ENCODE measurements around the gene PPP1R15B. TPM values are rescaled to one million over a fixed set of nuclear protein-coding genes. Genes with fewer than 3 reads are reported as not detected.

The PPP1R15B gene
- total RNA-seq, 2 donors from 2014 or later = 50.8 to 79.6 TPM

DNA sequence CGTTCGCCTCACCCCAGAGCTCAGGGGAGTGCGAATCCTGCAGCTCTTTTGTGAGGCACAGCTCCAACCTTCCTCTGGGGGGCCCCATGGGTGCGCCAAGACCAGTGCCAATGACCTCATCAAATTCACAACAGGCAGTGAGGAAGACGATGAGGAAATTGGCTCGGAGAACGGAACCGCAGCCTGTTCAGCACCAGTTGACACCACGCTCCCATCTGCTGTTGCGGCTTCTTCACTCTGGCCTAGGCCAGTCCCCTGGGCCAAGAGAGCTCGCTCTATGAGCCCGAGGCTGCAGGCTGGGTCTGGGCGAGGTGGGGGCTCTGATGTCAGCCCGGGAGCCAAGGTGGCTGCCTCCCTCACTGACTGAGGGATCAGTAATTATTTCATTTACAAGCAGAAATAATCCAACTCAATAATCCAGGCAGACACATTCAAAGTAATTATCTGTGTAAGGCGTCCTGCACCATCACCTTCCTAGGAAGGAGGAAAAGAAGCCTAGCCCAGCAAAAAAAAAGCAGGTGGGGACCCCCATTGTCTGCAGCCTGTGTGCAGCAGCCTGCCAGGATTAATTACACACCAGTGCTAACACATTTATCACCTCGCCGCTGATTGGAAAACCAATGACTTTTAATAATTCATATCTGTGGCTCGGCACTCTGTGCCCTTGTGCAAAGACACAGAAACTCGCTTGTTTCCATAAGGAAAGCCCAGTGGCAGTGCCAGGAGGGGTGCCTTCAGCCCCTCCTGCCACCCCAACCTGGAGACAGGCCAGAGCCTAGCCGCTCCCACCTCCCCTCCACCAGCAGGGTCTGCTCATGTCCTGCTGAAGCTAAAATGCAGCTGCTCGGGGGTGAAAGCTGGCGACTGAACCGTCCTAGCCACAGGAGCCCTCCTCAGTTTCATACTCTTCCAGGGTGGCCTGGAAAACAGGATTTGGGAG lies 53.8 kb downstream of the PPP1R15B start:
- H3K4me3 ChIP-seq = no peak overlapping the region
- H3K4me1 ChIP-seq = no peaks in the 10 kb centered on the region
- DNase-seq = no peak
- intact Hi-C loops (cut with DNase I) = no loop called here
- H3K27me3 ChIP-seq = no peaks in the 10 kb centered on the region
- no peaks in the 10 kb centered on the region for H3K9me3 ChIP-seq
- TF ChIP-seq, protein P1, sequence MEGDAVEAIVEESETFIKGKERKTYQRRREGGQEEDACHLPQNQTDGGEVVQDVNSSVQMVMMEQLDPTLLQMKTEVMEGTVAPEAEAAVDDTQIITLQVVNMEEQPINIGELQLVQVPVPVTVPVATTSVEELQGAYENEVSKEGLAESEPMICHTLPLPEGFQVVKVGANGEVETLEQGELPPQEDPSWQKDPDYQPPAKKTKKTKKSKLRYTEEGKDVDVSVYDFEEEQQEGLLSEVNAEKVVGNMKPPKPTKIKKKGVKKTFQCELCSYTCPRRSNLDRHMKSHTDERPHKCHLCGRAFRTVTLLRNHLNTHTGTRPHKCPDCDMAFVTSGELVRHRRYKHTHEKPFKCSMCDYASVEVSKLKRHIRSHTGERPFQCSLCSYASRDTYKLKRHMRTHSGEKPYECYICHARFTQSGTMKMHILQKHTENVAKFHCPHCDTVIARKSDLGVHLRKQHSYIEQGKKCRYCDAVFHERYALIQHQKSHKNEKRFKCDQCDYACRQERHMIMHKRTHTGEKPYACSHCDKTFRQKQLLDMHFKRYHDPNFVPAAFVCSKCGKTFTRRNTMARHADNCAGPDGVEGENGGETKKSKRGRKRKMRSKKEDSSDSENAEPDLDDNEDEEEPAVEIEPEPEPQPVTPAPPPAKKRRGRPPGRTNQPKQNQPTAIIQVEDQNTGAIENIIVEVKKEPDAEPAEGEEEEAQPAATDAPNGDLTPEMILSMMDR (IDR thresholded peaks at IDR 0.05) = no peak
- no peaks in the 10 kb centered on the region for H3K36me3 ChIP-seq
- H3K27ac ChIP-seq = no peak overlapping the region
- no peak overlapping the region for H3K9ac ChIP-seq (ENCODE audit: low read depth in 2 of 2, low read length in 2 of 2)

DNA sequence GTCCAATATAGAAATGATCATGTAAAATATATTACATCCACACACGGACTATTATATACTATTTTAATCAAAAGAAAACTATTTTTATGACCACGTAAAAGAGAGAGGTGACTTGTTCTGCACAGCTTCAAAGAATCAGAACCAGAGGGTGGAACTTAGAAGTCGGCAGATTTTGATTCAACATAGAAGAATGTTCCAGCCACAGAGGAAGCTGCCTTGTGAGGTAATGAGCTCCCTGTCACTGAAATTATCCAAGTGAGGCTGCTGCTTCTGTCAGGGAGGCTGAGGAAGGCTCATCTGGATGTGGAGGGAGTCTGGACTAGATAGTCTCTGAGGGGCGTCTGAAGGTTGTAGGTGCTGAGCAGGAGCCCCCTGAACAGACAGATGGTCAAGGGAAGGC lies 54.6 kb downstream of the PPP1R15B start:
- DNase-seq = no peak
- no peaks in the 10 kb centered on the region for H3K36me3 ChIP-seq
- TF ChIP-seq, protein P1 (IDR thresholded peaks at IDR 0.05) = no peak
- intact Hi-C loops (cut with DNase I) = no loop called here
- no peak overlapping the region for H3K27ac ChIP-seq
- H3K4me3 ChIP-seq = no peak overlapping the region
- no peaks in the 10 kb centered on the region for H3K27me3 ChIP-seq
- H3K4me1 ChIP-seq = no peaks in the 10 kb centered on the region
- no peaks in the 10 kb centered on the region for H3K9me3 ChIP-seq
- H3K9ac ChIP-seq (ENCODE audit: low read depth in 2 of 2, low read length in 2 of 2) = no peak overlapping the region

DNA sequence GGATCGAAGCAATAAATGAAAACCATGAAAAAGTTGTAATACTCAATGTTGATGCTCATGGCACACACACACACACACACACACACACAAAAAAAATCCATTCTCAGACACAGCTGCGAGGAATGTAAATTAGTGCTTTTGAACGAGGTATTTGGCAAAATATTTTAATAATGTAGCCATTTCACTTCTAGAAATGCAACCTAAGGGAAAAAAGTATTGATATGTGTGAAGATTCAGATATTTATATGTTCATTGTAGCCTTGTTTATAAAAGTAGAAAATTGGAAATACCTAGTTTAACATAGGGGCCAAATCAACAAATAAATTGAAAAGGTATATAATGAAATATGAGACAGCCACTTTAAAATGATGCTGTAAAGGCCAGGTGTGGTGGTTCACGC lies 55.7 kb downstream of the PPP1R15B start:
- no peak overlapping the region for H3K9ac ChIP-seq (ENCODE audit: low read depth in 2 of 2, low read length in 2 of 2)
- no peak overlapping the region for H3K4me3 ChIP-seq
- H3K27me3 ChIP-seq = no peaks in the 10 kb centered on the region
- intact Hi-C loops (cut with DNase I) = no loop called here
- H3K9me3 ChIP-seq = no peaks in the 10 kb centered on the region
- TF ChIP-seq, protein P1 (IDR thresholded peaks at IDR 0.05) = no peak
- no peaks in the 10 kb centered on the region for H3K36me3 ChIP-seq
- DNase-seq = no peak
- no peak overlapping the region for H3K27ac ChIP-seq
- H3K4me1 ChIP-seq = peaks cover 5% of the 10 kb centered on the region

DNA sequence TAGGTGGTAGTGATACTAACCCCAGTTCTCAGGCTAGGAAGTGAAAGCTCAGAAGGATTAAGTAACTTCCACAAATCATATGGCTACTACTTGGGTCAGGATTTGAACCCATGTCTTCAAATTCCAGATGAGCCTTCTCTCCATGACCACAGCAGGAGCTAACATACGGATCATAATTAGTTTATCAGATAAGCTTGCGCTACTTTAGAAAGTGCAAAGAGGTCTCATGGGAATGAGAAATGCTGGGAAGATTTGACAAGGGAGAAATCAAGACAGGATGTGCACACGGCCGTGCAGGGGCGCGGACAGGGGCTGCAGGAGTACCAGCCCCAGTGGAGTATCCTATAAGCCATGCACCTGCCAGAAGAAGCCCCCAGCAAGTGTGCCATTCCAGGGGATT lies 57.0 kb downstream of the PPP1R15B start:
- H3K4me1 ChIP-seq = peaks cover 14% of the 10 kb centered on the region
- H3K27ac ChIP-seq = no peak overlapping the region
- H3K27me3 ChIP-seq = no peaks in the 10 kb centered on the region
- intact Hi-C loops (cut with DNase I) = no loop called here
- H3K9me3 ChIP-seq = no peaks in the 10 kb centered on the region
- no peak overlapping the region for H3K4me3 ChIP-seq
- no peak overlapping the region for H3K9ac ChIP-seq (ENCODE audit: low read depth in 2 of 2, low read length in 2 of 2)
- TF ChIP-seq, protein P1 (IDR thresholded peaks at IDR 0.05) = no peak
- DNase-seq = no peak
- H3K36me3 ChIP-seq = no peaks in the 10 kb centered on the region

Other genes with a start within 250 kb of the PPP1R15B start
- gene REN, start 245.5 kb downstream of the PPP1R15B start, total RNA-seq = under 1 TPM in 1 of 2 donors, not detected in 1; 0.82 TPM
- gene KISS1, start 215.3 kb downstream of the PPP1R15B start, total RNA-seq = under 1 TPM in 1 of 2 donors, not detected in 1; 0.91 TPM
- gene GOLT1A, start 197.8 kb downstream of the PPP1R15B start, total RNA-seq = 10 to 100 TPM in 1 of 2 donors, 1 to 10 TPM in 1; 6.7 to 13.6 TPM
- 100 to 1,000 TPM in 1 of 2 donors, 10 to 100 TPM in 1; 84.5 to 165 TPM for gene PLEKHA6, start 51.9 kb downstream of the PPP1R15B start, total RNA-seq
- gene PIK3C2B, start 83.0 kb upstream of the PPP1R15B start, total RNA-seq = 10 to 100 TPM; 67.6 to 85.5 TPM
- gene MDM4, start 104.6 kb upstream of the PPP1R15B start, total RNA-seq = 10 to 100 TPM; 43.7 to 49.8 TPM

Data from colonic mucosa (tissue), 4 donors.